ENCODE results near the gene CNPY1.
"Not testable (repeated sequence)": the region's sequence is repeated elsewhere in the genome, so short reads cannot be mapped to it uniquely, and the experiment has no call there.

CNPY1 gene

DNA sequence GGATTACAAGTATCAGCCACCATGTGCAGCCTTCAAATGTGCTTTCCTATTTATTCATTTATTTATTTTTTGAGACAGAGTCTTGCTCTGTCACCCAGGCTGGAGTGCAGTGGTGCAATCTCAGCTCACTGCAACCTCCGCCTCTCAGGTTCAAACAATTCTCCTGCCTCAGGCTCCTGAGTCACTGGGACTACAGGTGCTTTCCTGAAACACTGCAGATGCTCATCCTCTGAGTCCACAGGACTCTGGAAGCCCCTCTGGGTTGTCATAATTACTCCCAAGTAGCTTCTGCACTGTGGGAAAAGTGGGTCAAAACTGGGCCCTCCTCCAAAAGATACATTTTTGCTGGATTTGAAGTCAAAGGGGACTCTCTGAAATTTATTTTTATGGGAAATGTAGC is at the start of gene CNPY1:
CNPY1 (minus strand) TSS at position 111 of the 400 bp plus-strand sequence. CDS start 630 bp downstream, outside the sequence.
- not testable (repeated sequence) for DNase-seq (ENCODE audit: low read depth in 2 of 2)

GRCh38 chr7:155594961-155595366 is 48.6 kb upstream of the CNPY1 start:
- DNase-seq (ENCODE audit: low read depth in 2 of 2): no peak

- no peak for DNase-seq (ENCODE audit: low read depth in 2 of 2)
Measured at GRCh38 chr7:155594163-155594732, 47.9 kb upstream of the CNPY1 start.

- DNase-seq (ENCODE audit: low read depth in 2 of 2): no peak
Measured at GRCh38 chr7:155593461-155594162, 47.3 kb upstream of the CNPY1 start.

DNA sequence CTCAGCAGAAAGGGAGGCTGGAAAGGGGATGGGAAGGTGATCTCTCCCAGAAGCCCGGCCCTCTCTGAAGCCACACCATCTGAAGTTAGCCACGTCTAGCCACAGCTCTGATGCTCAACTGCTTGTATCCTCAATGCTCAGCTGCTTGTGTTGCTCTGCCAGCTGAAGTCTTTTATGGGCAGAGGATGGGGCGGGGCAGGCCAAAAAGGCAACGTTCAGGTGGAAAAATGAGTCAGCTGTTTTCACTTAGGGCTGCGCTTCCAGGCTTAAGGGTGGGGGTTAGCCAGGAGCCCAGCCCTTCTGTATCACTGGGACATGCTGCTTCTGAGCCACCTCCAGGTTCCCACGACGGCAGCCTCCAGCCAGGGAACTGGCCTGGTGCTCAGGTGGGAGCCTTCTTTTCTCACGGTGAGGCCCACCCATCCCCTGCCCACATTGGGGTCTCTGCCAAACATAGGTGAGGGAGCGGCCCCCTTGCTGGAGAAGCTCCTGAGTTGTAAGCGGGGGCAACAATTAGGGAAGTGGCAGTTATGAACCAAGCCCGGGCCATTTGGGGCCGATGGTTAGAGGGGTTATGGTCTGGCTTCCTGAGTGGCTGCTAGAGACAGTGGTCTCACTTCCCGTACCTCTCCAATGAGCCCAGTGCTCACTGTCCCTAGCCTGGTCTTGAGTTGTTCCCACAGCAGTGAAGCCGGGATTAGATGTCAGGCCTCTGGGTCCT is 44.9 kb upstream of the CNPY1 start:
- no peak for DNase-seq (ENCODE audit: low read depth in 2 of 2)

DNA sequence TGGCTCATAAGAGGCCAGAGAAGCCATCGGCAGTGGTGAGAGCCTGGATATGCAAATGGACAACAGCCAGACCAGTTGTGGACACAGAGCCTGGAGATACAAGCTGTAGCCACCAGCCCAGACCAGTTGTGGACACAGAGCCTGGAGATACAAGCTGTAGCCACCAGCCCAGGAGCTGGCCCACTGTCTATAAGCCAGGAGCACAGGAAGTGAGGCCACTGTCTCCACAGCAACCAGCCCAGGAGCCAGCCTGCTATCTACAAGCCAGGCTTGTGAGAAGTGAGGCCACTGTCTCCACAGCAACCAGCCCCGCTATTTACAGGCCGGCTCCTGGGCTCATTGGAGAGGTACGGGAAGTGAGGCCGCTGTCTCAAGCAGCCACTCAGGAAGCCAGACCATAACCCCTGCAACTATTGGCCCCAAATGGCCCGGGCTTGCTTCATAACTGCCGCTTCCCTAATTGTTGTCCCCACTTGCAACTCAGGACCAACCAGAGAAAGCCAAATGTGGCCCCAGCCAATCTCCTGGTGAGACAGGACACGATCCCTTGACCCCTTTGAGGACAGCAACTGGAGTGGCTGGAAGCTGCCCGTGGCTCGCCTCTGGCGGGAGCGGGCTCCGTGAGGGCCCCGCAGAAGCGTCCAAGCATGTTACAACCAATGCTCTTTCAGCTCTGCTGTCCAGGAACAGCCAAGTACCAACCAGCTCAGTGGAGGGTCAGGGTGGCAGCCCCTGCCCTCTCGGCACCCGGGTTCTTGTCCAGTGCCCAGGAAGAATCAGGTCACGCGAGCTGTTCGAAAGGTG is 44.1 kb upstream of the CNPY1 start:
- no peak for DNase-seq (ENCODE audit: low read depth in 2 of 2)

- no peak for DNase-seq (ENCODE audit: low read depth in 2 of 2)
Measured at GRCh38 chr7:155589001-155589980, 42.9 kb upstream of the CNPY1 start.

DNA sequence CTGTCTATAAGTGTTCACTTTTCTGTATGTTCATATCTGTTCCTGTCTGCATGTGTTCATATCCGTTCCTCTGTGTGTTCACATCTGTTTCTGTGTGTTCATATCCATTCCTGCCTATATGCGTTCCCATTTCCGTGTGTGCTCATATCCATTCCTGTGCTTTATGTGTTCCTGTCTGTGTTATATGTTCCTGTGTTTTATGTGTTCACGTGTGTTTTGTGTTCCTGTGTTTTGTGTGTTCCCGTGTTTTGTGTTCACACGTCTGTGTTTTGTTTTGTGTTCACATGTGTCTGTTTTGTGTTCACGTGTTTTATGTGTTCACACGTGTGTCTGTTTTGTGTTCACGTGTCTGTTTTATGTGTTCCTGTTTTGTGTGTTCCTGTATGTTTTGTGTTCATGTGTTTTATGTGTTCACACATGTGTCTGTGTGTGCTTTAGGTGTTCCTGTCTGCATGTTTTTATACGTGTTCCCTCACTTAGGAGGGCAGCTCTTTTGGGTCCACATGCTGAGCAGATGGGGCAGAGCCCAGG is 42.2 kb upstream of the CNPY1 start:
- no peak for DNase-seq (ENCODE audit: low read depth in 2 of 2)

DNA sequence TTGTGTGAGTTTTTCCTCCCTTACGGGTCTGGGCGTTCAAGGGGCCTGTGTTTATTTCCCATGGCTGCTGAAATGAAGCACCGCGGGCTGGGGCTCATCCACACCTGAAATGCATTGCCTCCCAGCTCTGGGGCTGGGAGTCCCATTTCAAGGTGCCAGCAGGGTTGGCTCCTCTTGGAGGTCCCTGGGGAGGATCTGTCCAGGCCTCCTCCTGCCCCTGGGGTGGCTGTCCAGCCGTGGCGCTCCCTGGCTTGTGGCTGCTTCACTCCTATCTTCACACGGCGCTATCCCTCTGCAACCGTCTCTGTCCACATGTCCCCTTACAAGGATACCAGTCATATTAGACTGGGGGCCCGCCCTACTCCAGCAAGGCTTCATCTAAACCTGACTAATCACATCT is 41.1 kb upstream of the CNPY1 start:
- DNase-seq (ENCODE audit: low read depth in 2 of 2): no peak

GRCh38 chr7:155586843-155587440 is 40.6 kb upstream of the CNPY1 start:
- DNase-seq (ENCODE audit: low read depth in 2 of 2): no peak

GRCh38 chr7:155585951-155586350 is 39.6 kb upstream of the CNPY1 start:
- no peak for DNase-seq (ENCODE audit: low read depth in 2 of 2)

GRCh38 chr7:155585532-155585895 is 39.2 kb upstream of the CNPY1 start:
- no peak for DNase-seq (ENCODE audit: low read depth in 2 of 2)

- DNase-seq (ENCODE audit: low read depth in 2 of 2): no peak
Measured at GRCh38 chr7:155584763-155585531, 38.6 kb upstream of the CNPY1 start.

DNA sequence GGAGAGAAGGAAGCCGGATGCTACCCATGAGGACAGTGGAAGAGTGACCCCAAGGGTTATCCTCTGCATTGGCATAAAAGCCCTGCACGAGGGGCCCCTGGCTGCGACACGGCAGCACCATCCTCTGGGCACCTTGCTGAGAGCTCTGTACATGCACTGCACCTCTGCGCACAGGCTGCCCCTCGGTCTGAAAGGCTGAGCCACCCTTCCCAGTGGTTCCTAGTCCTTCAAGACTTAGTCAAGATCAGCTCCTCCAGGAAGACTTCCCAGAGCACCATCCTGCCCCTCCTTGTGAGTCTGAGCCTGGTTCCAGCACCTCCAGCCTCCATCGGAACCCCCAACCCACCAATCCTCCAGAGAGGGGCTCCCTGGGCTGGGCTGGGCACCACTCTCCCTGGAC is 37.9 kb upstream of the CNPY1 start:
- no peak for DNase-seq (ENCODE audit: low read depth in 2 of 2)

- no peak for DNase-seq (ENCODE audit: low read depth in 2 of 2)
Measured at GRCh38 chr7:155583636-155584035, 37.3 kb upstream of the CNPY1 start.

- DNase-seq (ENCODE audit: low read depth in 2 of 2): no peak
Measured at GRCh38 chr7:155581954-155582353, 35.6 kb upstream of the CNPY1 start.

GRCh38 chr7:155581107-155581830 is 34.9 kb upstream of the CNPY1 start:
- DNase-seq (ENCODE audit: low read depth in 2 of 2): no peak

- no peak for DNase-seq (ENCODE audit: low read depth in 2 of 2)
Measured at GRCh38 chr7:155580367-155580766, 34.0 kb upstream of the CNPY1 start.

GRCh38 chr7:155579565-155579964 is 33.2 kb upstream of the CNPY1 start:
- DNase-seq (ENCODE audit: low read depth in 2 of 2): no peak

All from fibroblast of skin of left biceps (primary cell).